HEK293 (cell line): ENCODE results near the gene TREM1.

Experiments used
- CTCF ChIA-PET: fragments of 350-600 bp; formaldehyde crosslinking; extraction: SDS; loops from one replicate; lab custom pipeline; 2021; ENCODE audit warnings: antibody characterized with exemption; lab: Yijun Ruan, JAX
- POLR2A ChIA-PET: fragments of 300-600 bp; formaldehyde crosslinking; extraction: SDS; loops from one replicate; lab custom pipeline; 2020; ENCODE audit warnings: antibody characterized with exemption, inconsistent platforms; lab: Yijun Ruan, JAX
- H3K27ac ChIP-seq: fragments of 200-500 bp; sonication (Bioruptor generic); 2 replicates; pipeline ENCODE4 v1.5.1; 2014; ENCODE audit warnings: low read depth, low read length, control low read depth, inconsistent platforms; ENCODE audit errors: extremely low read depth
- H3K36me3 ChIP-seq, 2 experiments: fragments of 200-500 bp in 1 of 2; sonication (Bioruptor generic) in 1 of 2; 1 replicate in 1 of 2; 2 replicates in 1 of 2; pipeline ENCODE4 v1.5.1; 2014 to 2017; ENCODE audit warnings: inconsistent platforms in 2 of 2, low read length in 2 of 2; ENCODE audit not compliant: control insufficient read depth in 2 of 2, insufficient read depth in 1 of 2
- H3K4me1 ChIP-seq: fragments of 200-500 bp; sonication (Bioruptor generic); 2 replicates; pipeline ENCODE4 v1.5.1; 2014; ENCODE audit warnings: mild to moderate bottlenecking, low read length, inconsistent platforms; ENCODE audit not compliant: control insufficient read depth, insufficient read depth
- H3K4me3 ChIP-seq: 2 replicates; pipeline ENCODE4 v1.5.1; 2011; ENCODE audit warnings: low read depth, mild to moderate bottlenecking, control low read depth, low read length, moderate library complexity
- H3K9me3 ChIP-seq: fragments of 200-500 bp; sonication (Bioruptor generic); 2 replicates; pipeline ENCODE4 v1.5.1; 2014; ENCODE audit warnings: low read depth, low read length, inconsistent platforms; ENCODE audit not compliant: control insufficient read depth, insufficient read depth
- GLI2 ChIP-seq: fragments of 450-650 bp; formaldehyde crosslinking; IDR thresholded peaks from 2 replicates; pipeline ENCODE4; 2017; ENCODE audit warnings: missing biosample characterization, missing genetic modification characterization, low read depth, borderline replicate concordance
- HOXA7 ChIP-seq: sonication (generic); formaldehyde crosslinking; IDR thresholded peaks from 2 replicates; pipeline ENCODE4 v1.8.1; 2022; ENCODE audit warnings: missing genetic modification reagents, borderline replicate concordance
- KLF7 ChIP-seq: fragments of 450-650 bp; formaldehyde crosslinking; IDR thresholded peaks from 2 replicates; pipeline ENCODE4 v1.5.1; 2016; ENCODE audit warnings: missing biosample characterization, missing genetic modification characterization, borderline replicate concordance
- ZBTB44 ChIP-seq: fragments of 450-650 bp; IDR thresholded peaks from 2 replicates; pipeline ENCODE4 v1.5.1; 2018; ENCODE audit warnings: missing biosample characterization, mild to moderate bottlenecking, missing genetic modification characterization
- ZBTB48 ChIP-seq: fragments of 450-650 bp; formaldehyde crosslinking; IDR thresholded peaks from 2 replicates; pipeline ENCODE4 v1.5.1; 2016; ENCODE audit warnings: missing biosample characterization, missing genetic modification characterization
- ZNF138 ChIP-seq: fragments of 450-650 bp; formaldehyde crosslinking; IDR thresholded peaks from 2 replicates; pipeline ENCODE4 v1.5.1; 2016; ENCODE audit warnings: missing biosample characterization, missing genetic modification characterization, borderline replicate concordance
- ZNF146 ChIP-seq: fragments of 450-650 bp; formaldehyde crosslinking; IDR thresholded peaks from 2 replicates; pipeline ENCODE4 v1.5.1; 2016; ENCODE audit warnings: missing biosample characterization, missing genetic modification characterization
- ZNF155 ChIP-seq: fragments of 450-650 bp; formaldehyde crosslinking; IDR thresholded peaks from 2 replicates; pipeline ENCODE4 v1.5.1; 2016; ENCODE audit warnings: missing biosample characterization, missing genetic modification characterization
- ZNF157 ChIP-seq: fragments of 450-650 bp; formaldehyde crosslinking; IDR thresholded peaks from 2 replicates; pipeline ENCODE4 v1.5.1; 2016; ENCODE audit warnings: missing biosample characterization, missing genetic modification characterization
- ZNF174 ChIP-seq: fragments of 450-650 bp; formaldehyde crosslinking; IDR thresholded peaks from 2 replicates; pipeline ENCODE4 v1.5.0; 2017; ENCODE audit warnings: missing biosample characterization, mild to moderate bottlenecking, missing genetic modification characterization
- ZNF175 ChIP-seq: fragments of 450-650 bp; formaldehyde crosslinking; IDR thresholded peaks from 2 replicates; pipeline ENCODE4 v1.5.1; 2016; ENCODE audit warnings: missing biosample characterization, missing genetic modification characterization
- ZNF19 ChIP-seq: fragments of 450-650 bp; formaldehyde crosslinking; IDR thresholded peaks from 2 replicates; pipeline ENCODE4; 2016; ENCODE audit warnings: missing biosample characterization, missing genetic modification characterization, low read depth
- ZNF2 ChIP-seq: fragments of 450-650 bp; formaldehyde crosslinking; IDR thresholded peaks from 2 replicates; pipeline ENCODE4 v1.5.1; 2016; ENCODE audit warnings: missing biosample characterization, missing genetic modification characterization
- ZNF202 ChIP-seq: fragments of 450-650 bp; formaldehyde crosslinking; IDR thresholded peaks from 2 replicates; pipeline ENCODE4 v1.5.1; 2016; ENCODE audit warnings: missing biosample characterization, missing genetic modification characterization, borderline replicate concordance
- ZNF266 ChIP-seq: fragments of 450-650 bp; formaldehyde crosslinking; IDR thresholded peaks from 2 replicates; pipeline ENCODE4 v1.5.1; 2016; ENCODE audit warnings: missing biosample characterization, missing genetic modification characterization, low read depth
- ZNF280C ChIP-seq: fragments of 450-650 bp; formaldehyde crosslinking; IDR thresholded peaks from 2 replicates; pipeline ENCODE4 v1.5.1; 2016; ENCODE audit warnings: missing biosample characterization, missing genetic modification characterization
- ZNF280D ChIP-seq: fragments of 450-650 bp; formaldehyde crosslinking; IDR thresholded peaks from 2 replicates; pipeline ENCODE4 v1.5.1; 2016; ENCODE audit warnings: missing biosample characterization, missing genetic modification characterization
- ZNF292 ChIP-seq: fragments of 450-650 bp; formaldehyde crosslinking; IDR thresholded peaks from 2 replicates; pipeline ENCODE4 v1.5.1; 2016; ENCODE audit warnings: low read depth, missing biosample characterization, missing genetic modification characterization, borderline replicate concordance
- ZNF341 ChIP-seq: fragments of 450-650 bp; formaldehyde crosslinking; IDR thresholded peaks from 2 replicates; pipeline ENCODE4; 2016; ENCODE audit warnings: low read depth, missing biosample characterization, missing genetic modification characterization
- ZNF416 ChIP-seq: fragments of 450-650 bp; formaldehyde crosslinking; IDR thresholded peaks from 2 replicates; pipeline ENCODE4 v1.5.1; 2016; ENCODE audit warnings: missing biosample characterization, missing genetic modification characterization
- ZNF600 ChIP-seq: fragments of 450-650 bp; formaldehyde crosslinking; IDR thresholded peaks from 2 replicates; pipeline ENCODE4 v1.5.1; 2016; ENCODE audit warnings: missing biosample characterization, missing genetic modification characterization
- ZNF624 ChIP-seq: fragments of 450-650 bp; formaldehyde crosslinking; IDR thresholded peaks from 2 replicates; pipeline ENCODE4 v1.5.1; 2017; ENCODE audit warnings: missing biosample characterization, missing genetic modification characterization
- ZNF660 ChIP-seq: fragments of 450-650 bp; IDR thresholded peaks from 2 replicates; pipeline ENCODE4 v1.5.1; 2018; ENCODE audit warnings: missing biosample characterization, mild to moderate bottlenecking, missing genetic modification characterization
- ZNF777 ChIP-seq: fragments of 450-650 bp; formaldehyde crosslinking; IDR thresholded peaks from 2 replicates; pipeline ENCODE4 v1.5.1; 2017; ENCODE audit warnings: missing biosample characterization, missing genetic modification characterization, borderline replicate concordance

Gene TREM1

GRCh38 chr6:41271901-41272395 is 14.5 kb downstream of the TREM1 start:
- H3K27ac ChIP-seq: no peak overlapping the region
- ChIA-PET CTCF (interaction anchor here (0.9 kb wide), 1 partner anchor 14 kb away, joined by 4 read pairs; no protein-coding TSS in a partner anchor), POLR2A (no interaction called here)
- H3K36me3 ChIP-seq: no peaks in the 10 kb centered on the region
- TF ChIP-seq ZNF416 (tag by site-specific recombination) (no peak), ZNF292 (tag by site-specific recombination) (no peak), ZBTB44 (tag by site-specific recombination) (no peak), ZNF155 (tag by site-specific recombination) (no peak), ZNF341 (tag by site-specific recombination) (no peak), ZBTB48 (tag by site-specific recombination) (no peak), ZNF157 (tag by site-specific recombination) (no peak), ZNF280C (tag by site-specific recombination) (no peak), ZNF266 (tag by site-specific recombination) (no peak), ZNF777 (no peak), KLF7 (tag by site-specific recombination) (no peak), ZNF19 (tag by site-specific recombination) (no peak), ZNF138 (no peak), ZNF624 (tag by site-specific recombination) (no peak)
- TF ChIP-seq, all 188 proteins: peak for 0
- H3K4me3 ChIP-seq: no peak overlapping the region
- H3K4me1 ChIP-seq: no peaks in the 10 kb centered on the region
- H3K9me3 ChIP-seq: no peaks in the 10 kb centered on the region

- POLR2A ChIA-PET: no interaction called here
- H3K4me3 ChIP-seq: no peak overlapping the region
- no peaks in the 10 kb centered on the region for H3K9me3 ChIP-seq
- H3K36me3 ChIP-seq: no peaks in the 10 kb centered on the region
- no peak overlapping the region for H3K27ac ChIP-seq
- CTCF ChIA-PET: interaction anchor here (0.6 to 1.5 kb wide), 4 partner anchors 9 to 181 kb away, joined by 3 to 6 read pairs (median 4); no protein-coding TSS in a partner anchor
- no peak for TF ChIP-seq ZNF146 (tag by site-specific recombination)
- no peak for TF ChIP-seq ZBTB48 (tag by site-specific recombination)
- no peaks in the 10 kb centered on the region for H3K4me1 ChIP-seq
These were observed 16.8 kb downstream of the TREM1 start for GRCh38 chr6:41269716-41270115.

- CTCF ChIA-PET: interaction anchor here (1.0 to 1.2 kb wide), 2 partner anchors 38 to 50 kb away, joined by 3 read pairs; no protein-coding TSS in a partner anchor
- no peaks in the 10 kb centered on the region for H3K4me1 ChIP-seq
These were observed 17.3 kb downstream of the TREM1 start for GRCh38 chr6:41269166-41269565.

More at GRCh38 chr6:41269166-41269565, 17.3 kb downstream of the TREM1 start:
- TF ChIP-seq ZNF202 (no peak), KLF7 (tag by site-specific recombination) (no peak), ZNF175 (tag by site-specific recombination) (no peak), ZNF2 (tag by site-specific recombination) (no peak), ZNF280D (tag by site-specific recombination) (no peak), GLI2 (tag by site-specific recombination) (no peak), ZNF660 (tag by site-specific recombination) (no peak), ZNF174 (no peak), HOXA7 (no peak), ZNF600 (tag by site-specific recombination) (no peak)
- POLR2A ChIA-PET: no interaction called here
- Histone ChIP-seq H3K9me3 (no peaks in the 10 kb centered on the region), H3K4me3 (no peak overlapping the region), H3K36me3 (no peaks in the 10 kb centered on the region), H3K27ac (no peak overlapping the region)
